Activated B cell treated with CpG ODN at 0.5 μM for 24 hours (primary cell): ENCODE data around the gene RBM20. TPM values are rescaled to one million over a fixed set of nuclear protein-coding genes. Genes with fewer than 3 reads are reported as not detected.
"Not testable (repeated sequence)": the region's sequence is repeated elsewhere in the genome, so short reads cannot be mapped to it uniquely, and the experiment has no call there.

Experiments used
- ATAC-seq: fragments of 200-7000 bp; cut with Tn5 transposase; one replicate; pipeline ENCODE4 v1.10.0; 2021; ENCODE audit warnings: low read depth, mild to moderate bottlenecking, moderate library complexity
- CTCF ChIA-PET: fragments of 350-600 bp; sonication (Branson Sonifier 250); formaldehyde crosslinking; loops from one replicate; lab custom pipeline; 2021; ENCODE audit warnings: antibody characterized with exemption; lab: Charles Lee
- POLR2A ChIA-PET: fragments of 350-600 bp; sonication (Branson Sonifier 250); formaldehyde crosslinking; loops from one replicate; lab custom pipeline; 2021; ENCODE audit warnings: antibody characterized with exemption; lab: Charles Lee
- DNase-seq: peaks from one replicate; pipeline ENCODE4 v3.0.0; 2022
- H3K27ac Mint-ChIP-seq: one replicate; pipeline ENCODE4 v1.8.0; 2020; ENCODE audit warnings: mixed read lengths
- H3K27me3 Mint-ChIP-seq: one replicate; pipeline ENCODE4 v1.8.0; 2021; ENCODE audit warnings: mixed read lengths
- H3K36me3 Mint-ChIP-seq: one replicate; pipeline ENCODE4 v1.8.0; 2021; ENCODE audit warnings: low read depth, mixed read lengths
- H3K4me1 Mint-ChIP-seq: one replicate; pipeline ENCODE4 v1.8.0; 2021; ENCODE audit warnings: mixed read lengths
- H3K4me3 Mint-ChIP-seq: one replicate; pipeline ENCODE4 v1.8.0; 2020; ENCODE audit warnings: mild to moderate bottlenecking, mixed read lengths
- H3K9me3 Mint-ChIP-seq: one replicate; pipeline ENCODE4 v1.8.0; 2020; ENCODE audit warnings: mixed read lengths
- CTCF ChIP-seq: fragments of 200-600 bp; IDR thresholded peaks from one replicate; pipeline ENCODE4 v1.8.0; 2022; ENCODE audit warnings: antibody characterized with exemption, mild to moderate bottlenecking
- intact Hi-C: fragments of 100-400 bp; cut with micrococcal nuclease; formaldehyde crosslinking; loops from one replicate; pipeline ENCODE4 v1.15.1; 2024
- total RNA-seq: library from RNA; stranded (reverse); gene quantifications from 2 replicates; pipeline ENCODE4 v1.2.3, GENCODE V29; 2022

Gene RBM20
- total RNA-seq, 1 donor from 2014 or later: 0.02 TPM

- no peaks in the 10 kb centered on the region for H3K36me3 Mint-ChIP-seq
- CTCF ChIA-PET: interaction anchor here (1.0 kb wide), 1 partner anchor 9 kb away, joined by 3 read pairs; no protein-coding TSS in a partner anchor
- POLR2A ChIA-PET: no interaction called here
- TF ChIP-seq CTCF: no peak
- no peak for DNase-seq
- no peak for ATAC-seq
- H3K27ac Mint-ChIP-seq: no peak overlapping the region
- intact Hi-C loops: no loop called here
- peaks cover 1% of the 10 kb centered on the region for H3K27me3 Mint-ChIP-seq
- H3K9me3 Mint-ChIP-seq: no peaks in the 10 kb centered on the region
- no peak overlapping the region for H3K4me3 Mint-ChIP-seq
- H3K4me1 Mint-ChIP-seq: no peaks in the 10 kb centered on the region
Measured at GRCh38 chr10:110620398-110620719, 23.8 kb upstream of the RBM20 start.

- ATAC-seq, H3K4me1 Mint-ChIP-seq, H3K9me3 Mint-ChIP-seq, CTCF ChIA-PET, H3K36me3 Mint-ChIP-seq, H3K4me3 Mint-ChIP-seq, DNase-seq, H3K27me3 Mint-ChIP-seq, intact Hi-C loops, H3K27ac Mint-ChIP-seq, POLR2A ChIA-PET: not testable (repeated sequence)
Measured at GRCh38 chr10:110623316-110623715, 20.8 kb upstream of the RBM20 start.

- no peaks in the 10 kb centered on the region for H3K4me1 Mint-ChIP-seq
- no peak for TF ChIP-seq CTCF
- ChIA-PET CTCF (no interaction called here), POLR2A (no interaction called here)
- H3K4me3 Mint-ChIP-seq: no peak overlapping the region
- no peaks in the 10 kb centered on the region for H3K9me3 Mint-ChIP-seq
- no peaks in the 10 kb centered on the region for H3K36me3 Mint-ChIP-seq
- H3K27me3 Mint-ChIP-seq: peaks cover 9% of the 10 kb centered on the region
- no peak for DNase-seq
- intact Hi-C loops: no loop called here
- no peak for ATAC-seq
- H3K27ac Mint-ChIP-seq: no peak overlapping the region
Measured at GRCh38 chr10:110625356-110625894, 18.7 kb upstream of the RBM20 start.

GRCh38 chr10:110625951-110626855 lies 17.9 kb upstream of the RBM20 start:
- H3K36me3 Mint-ChIP-seq: no peaks in the 10 kb centered on the region
- intact Hi-C loops: no loop called here
- CTCF ChIA-PET: no interaction called here
- POLR2A ChIA-PET: interaction anchor here (0.6 kb wide), 1 partner anchor 16 kb away, joined by 3 read pairs; no protein-coding TSS in a partner anchor
- no peaks in the 10 kb centered on the region for H3K4me1 Mint-ChIP-seq
- H3K27ac Mint-ChIP-seq: no peak overlapping the region
- no peaks in the 10 kb centered on the region for H3K9me3 Mint-ChIP-seq
- peaks cover 9% of the 10 kb centered on the region for H3K27me3 Mint-ChIP-seq
- H3K4me3 Mint-ChIP-seq: no peak overlapping the region
- DNase-seq: no peak
- no peak for TF ChIP-seq CTCF
- no peak for ATAC-seq

- intact Hi-C loops: no loop called here
- DNase-seq: no peak
- CTCF ChIA-PET: no interaction called here
- Mint-ChIP-seq H3K36me3 (no peaks in the 10 kb centered on the region), H3K4me1 (no peaks in the 10 kb centered on the region), H3K9me3 (no peaks in the 10 kb centered on the region), H3K27me3 (peaks cover 9% of the 10 kb centered on the region), H3K27ac (no peak overlapping the region), H3K4me3 (no peak overlapping the region)
- POLR2A ChIA-PET: no interaction called here
- no peak for TF ChIP-seq CTCF
- no peak for ATAC-seq
Measured at GRCh38 chr10:110628161-110628560, 16.0 kb upstream of the RBM20 start.
